Bronchial epithelial cell (primary cell): Measurements from ENCODE around the gene SLC25A18. TPM values are rescaled to one million over a fixed set of nuclear protein-coding genes. Genes with fewer than 3 reads are reported as not detected.

Experiments used
- DNase-seq: peaks from one replicate; pipeline ENCODE4 v3.0.0-alpha.2; 2010; ENCODE audit warnings: low read depth
- FAIRE-seq: peaks from 2 replicates; lab custom pipeline; 2011; peaks lifted over from hg19 to GRCh38; lab: Jason Lieb, UNC
- H3K27me3 ChIP-seq: 2 replicates; pipeline ENCODE4 v1.5.1; 2011; ENCODE audit warnings: low read length; ENCODE audit not compliant: control insufficient read depth, insufficient read depth
- H3K36me3 ChIP-seq: 2 replicates; pipeline ENCODE4 v1.5.1; 2011; ENCODE audit warnings: low read length; ENCODE audit not compliant: control insufficient read depth, insufficient read depth
- H3K4me3 ChIP-seq: 2 replicates; pipeline ENCODE4 v1.5.1; 2011; ENCODE audit warnings: mild to moderate bottlenecking, low read depth, low read length, control low read depth
- total RNA-seq: library from RNA; depleted of rRNA; stranded (reverse); fragments of >200 nt; gene quantifications from 2 replicates; pipeline ENCODE4 v1.2.1, GENCODE V29; 2014
- TF ChIP-seq, protein P1 (sequence below): IDR thresholded peaks from 2 replicates; pipeline ENCODE4 v1.5.1; 2011; ENCODE audit warnings: mild to moderate bottlenecking, moderate library complexity, low read length, control low read depth, inconsistent platforms; ENCODE audit not compliant: insufficient read depth, severe bottlenecking

SLC25A18 gene
- total RNA-seq, 1 donor from 2014 or later, result not detected

GRCh38 chr22:17601031-17601430 lies 37.7 kb downstream of the SLC25A18 start:
- FAIRE-seq (no peak), DNase-seq (no peak)
- no peaks in the 10 kb centered on the region for H3K27me3 ChIP-seq
- TF ChIP-seq, protein P1, sequence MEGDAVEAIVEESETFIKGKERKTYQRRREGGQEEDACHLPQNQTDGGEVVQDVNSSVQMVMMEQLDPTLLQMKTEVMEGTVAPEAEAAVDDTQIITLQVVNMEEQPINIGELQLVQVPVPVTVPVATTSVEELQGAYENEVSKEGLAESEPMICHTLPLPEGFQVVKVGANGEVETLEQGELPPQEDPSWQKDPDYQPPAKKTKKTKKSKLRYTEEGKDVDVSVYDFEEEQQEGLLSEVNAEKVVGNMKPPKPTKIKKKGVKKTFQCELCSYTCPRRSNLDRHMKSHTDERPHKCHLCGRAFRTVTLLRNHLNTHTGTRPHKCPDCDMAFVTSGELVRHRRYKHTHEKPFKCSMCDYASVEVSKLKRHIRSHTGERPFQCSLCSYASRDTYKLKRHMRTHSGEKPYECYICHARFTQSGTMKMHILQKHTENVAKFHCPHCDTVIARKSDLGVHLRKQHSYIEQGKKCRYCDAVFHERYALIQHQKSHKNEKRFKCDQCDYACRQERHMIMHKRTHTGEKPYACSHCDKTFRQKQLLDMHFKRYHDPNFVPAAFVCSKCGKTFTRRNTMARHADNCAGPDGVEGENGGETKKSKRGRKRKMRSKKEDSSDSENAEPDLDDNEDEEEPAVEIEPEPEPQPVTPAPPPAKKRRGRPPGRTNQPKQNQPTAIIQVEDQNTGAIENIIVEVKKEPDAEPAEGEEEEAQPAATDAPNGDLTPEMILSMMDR, result no peak
- no peak overlapping the region for H3K4me3 ChIP-seq
- H3K36me3 ChIP-seq, result peaks cover 12% of the 10 kb centered on the region

DNA sequence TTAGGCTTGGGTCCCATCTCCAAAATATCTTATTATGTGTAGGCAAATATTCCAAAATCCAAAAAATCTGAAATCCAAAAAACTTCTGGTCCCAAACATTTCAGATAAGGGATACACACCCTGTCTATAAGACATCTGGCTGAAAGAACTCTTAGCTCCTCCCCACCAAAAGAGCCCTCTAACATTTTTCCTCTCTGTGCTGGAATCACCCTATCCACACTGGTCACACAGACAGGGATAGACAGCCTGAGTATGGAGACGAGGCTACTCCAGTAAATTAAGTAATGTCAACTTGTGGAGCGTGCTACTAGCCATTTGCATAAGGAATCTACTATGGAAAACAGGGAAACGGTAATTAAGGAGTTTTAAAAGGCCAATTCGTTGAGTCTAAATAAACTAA lies 40.4 kb downstream of the SLC25A18 start:
- Histone ChIP-seq H3K4me3 (no peak overlapping the region), H3K27me3 (no peaks in the 10 kb centered on the region), H3K36me3 (peaks cover 7% of the 10 kb centered on the region)
- TF ChIP-seq, protein P1, result no peak
- DNase-seq (no peak), FAIRE-seq (no peak)

DNA sequence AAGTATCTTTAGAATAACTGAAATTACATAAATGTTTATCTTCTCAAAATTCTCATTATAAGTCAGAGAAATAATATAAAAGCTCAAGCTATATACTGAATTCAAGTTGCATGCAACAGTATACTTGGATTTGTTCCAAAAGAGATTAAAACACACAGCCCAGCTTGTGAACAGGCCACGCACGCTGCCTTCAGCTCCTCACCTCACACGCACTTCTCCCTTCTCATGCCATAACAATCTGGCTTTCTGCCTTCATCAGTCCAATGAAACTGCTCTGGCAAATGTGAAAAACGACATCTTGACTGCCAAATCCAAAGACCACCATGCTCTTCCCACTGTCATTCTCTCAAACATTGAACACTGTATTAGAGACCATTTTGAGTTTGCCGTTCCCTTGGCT lies 43.2 kb downstream of the SLC25A18 start:
- no peak for DNase-seq

DNA sequence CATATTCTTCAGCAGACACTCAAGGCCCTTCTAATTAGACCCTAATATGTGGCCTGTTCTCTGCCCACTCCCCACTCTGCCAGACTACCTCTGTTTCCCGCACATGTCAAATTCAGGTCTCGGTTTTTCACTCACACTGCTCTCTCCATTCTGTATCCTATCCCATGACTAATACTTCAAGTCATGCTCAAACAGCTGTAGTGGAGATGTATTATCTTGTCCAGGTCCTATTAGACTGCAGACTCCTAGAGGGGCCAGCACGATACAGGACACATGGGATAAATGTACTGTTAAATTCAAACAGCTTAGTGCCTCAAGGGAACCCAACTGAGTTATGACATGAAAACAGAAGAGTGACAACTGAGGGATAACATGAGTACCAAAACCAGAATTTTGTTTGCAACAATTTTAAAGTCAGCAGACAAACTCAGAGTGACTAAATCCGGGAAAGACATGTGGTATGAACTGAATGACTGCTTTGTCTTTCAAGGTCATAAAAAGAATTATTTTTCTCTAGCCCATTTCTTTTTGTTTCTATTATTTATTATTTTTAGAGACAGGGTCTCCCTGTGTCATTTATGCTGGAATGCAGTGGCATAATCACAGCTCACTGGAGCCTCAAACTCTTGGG lies 44.7 kb downstream of the SLC25A18 start:
- TF ChIP-seq, protein P1, result no peak
- H3K36me3 ChIP-seq, result peaks cover 10% of the 10 kb centered on the region
- H3K27me3 ChIP-seq, result no peaks in the 10 kb centered on the region
- no peak overlapping the region for H3K4me3 ChIP-seq
- FAIRE-seq (no peak), DNase-seq (no peak)

More for the DNA sequence above, 43.2 kb downstream of the SLC25A18 start:
- TF ChIP-seq, protein P1, result no peak
- peaks cover 3% of the 10 kb centered on the region for H3K36me3 ChIP-seq
- no peak for FAIRE-seq
- H3K4me3 ChIP-seq, result no peak overlapping the region
- no peaks in the 10 kb centered on the region for H3K27me3 ChIP-seq

DNA sequence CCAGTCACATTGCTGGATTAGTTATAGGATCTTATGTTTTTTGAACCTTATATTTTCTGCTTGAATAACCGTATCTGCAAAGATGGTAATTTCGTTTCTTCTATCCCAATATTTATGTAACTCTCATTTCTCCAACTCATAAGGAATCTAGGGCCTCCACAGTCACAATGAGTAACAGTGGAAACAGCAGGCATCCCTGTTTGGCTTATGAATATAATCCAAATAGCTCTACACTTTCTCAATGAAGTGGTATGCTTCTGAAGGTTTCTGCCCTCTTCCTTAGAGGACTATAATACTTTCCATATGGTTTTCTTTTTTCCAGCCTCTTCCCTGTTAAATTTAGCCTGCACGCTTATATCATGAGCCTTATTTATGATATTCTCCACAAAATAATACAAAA lies 48.8 kb downstream of the SLC25A18 start:
- no peak for FAIRE-seq

More for the DNA sequence above, 48.8 kb downstream of the SLC25A18 start:
- Histone ChIP-seq H3K4me3 (no peak overlapping the region), H3K36me3 (peaks cover 10% of the 10 kb centered on the region), H3K27me3 (no peaks in the 10 kb centered on the region)
- no peak for DNase-seq
- TF ChIP-seq, protein P1, result no peak
